ENCODE results near the gene MTSS2. TPM values are rescaled to one million over a fixed set of nuclear protein-coding genes. Genes with fewer than 3 reads are reported as not detected.

The MTSS2 gene
- total RNA-seq, 1 experiment from 2014 or later, result 18.7 TPM

DNA sequence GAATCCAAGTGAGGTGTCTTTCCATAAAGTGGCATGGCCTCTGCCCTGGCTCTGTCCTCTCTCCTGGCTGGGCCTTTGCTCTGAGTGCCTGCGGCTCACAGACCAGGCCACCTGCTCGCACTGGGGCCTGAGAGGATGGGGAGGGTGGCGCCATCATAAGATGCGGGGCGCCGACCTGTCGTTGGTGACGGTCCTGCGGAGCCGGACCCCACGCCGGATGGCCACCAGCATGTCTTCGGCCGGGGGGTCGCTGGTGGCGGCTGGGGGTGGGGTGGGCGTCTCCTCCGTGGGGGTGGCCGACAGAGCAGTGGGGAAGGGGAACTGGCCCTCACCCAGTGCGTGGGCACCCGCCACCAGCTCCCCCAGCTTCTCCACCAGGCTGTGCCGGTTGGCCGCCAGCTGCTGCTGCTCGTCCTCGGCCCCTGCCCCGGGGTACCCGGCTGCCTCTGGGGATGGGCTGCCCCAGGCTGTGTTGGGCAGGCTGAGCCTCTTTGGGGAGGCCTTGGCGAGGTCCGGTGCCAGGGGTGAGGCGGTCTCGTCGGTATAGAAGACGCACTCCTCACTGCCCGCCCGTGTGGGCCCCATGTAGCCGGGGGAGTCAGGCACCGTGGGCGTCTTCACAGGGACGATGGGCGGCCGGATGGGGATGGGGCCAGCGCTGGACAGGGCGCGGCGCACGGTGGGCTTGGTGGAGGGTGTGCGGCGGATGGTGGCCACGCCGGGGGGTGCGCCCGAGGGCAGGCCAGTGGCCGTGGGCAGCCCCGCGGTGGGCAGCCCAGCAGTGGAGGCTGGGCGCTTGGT lies 22.1 kb downstream of the MTSS2 start:
- no peak for DNase-seq
- Histone ChIP-seq H3K27ac (ENCODE audit: low read length) (no peak overlapping the region), H3K27me3 (ENCODE audit: low read length) (no peaks in the 10 kb centered on the region), H3F3A (ENCODE audit: low read length, unreplicated experiment) (no peaks in the 10 kb centered on the region), H3K9me3 (ENCODE audit: low read length) (no peaks in the 10 kb centered on the region), H3K4me3 (ENCODE audit: low read length) (no peak overlapping the region), H3K9me2 (replicated peaks; ENCODE audit: low read length) (no peaks in the 10 kb centered on the region), H3K4me2 (ENCODE audit: low read length) (no peak overlapping the region), H2AFZ (ENCODE audit: low read length) (no peak overlapping the region), H4K20me1 (ENCODE audit: low read length) (no peaks in the 10 kb centered on the region), H3K4me1 (ENCODE audit: insufficient read depth, low read length) (no peaks in the 10 kb centered on the region), H3K36me3 (ENCODE audit: low read depth, low read length) (peaks cover 3% of the 10 kb centered on the region; the same call in 1 of the 2 replicates), H3K9ac (ENCODE audit: low read length) (no peak overlapping the region), H3K79me2 (ENCODE audit: low read length) (no peaks in the 10 kb centered on the region)
- TF ChIP-seq EZH2 (IDR thresholded peaks at IDR 0.05; ENCODE audit: low read length, unreplicated experiment), result no peak
- TF ChIP-seq EZH2phosphoT487 (IDR thresholded peaks at IDR 0.05; ENCODE audit: borderline replicate concordance, low read length), result no peak
- TF ChIP-seq CTCF (conservative IDR thresholded peaks at IDR 0.05; ENCODE audit: low read depth, low read length), result no peak
- intact Hi-C loops (cut with micrococcal nuclease), result no loop called here
- ATAC-seq, result no peak
- CTCF ChIA-PET, result no interaction called here
- POLR2A ChIA-PET (ENCODE audit: unreplicated experiment), result no interaction called here
- BruUV-seq (replicated peaks), result no TSS peak

DNA sequence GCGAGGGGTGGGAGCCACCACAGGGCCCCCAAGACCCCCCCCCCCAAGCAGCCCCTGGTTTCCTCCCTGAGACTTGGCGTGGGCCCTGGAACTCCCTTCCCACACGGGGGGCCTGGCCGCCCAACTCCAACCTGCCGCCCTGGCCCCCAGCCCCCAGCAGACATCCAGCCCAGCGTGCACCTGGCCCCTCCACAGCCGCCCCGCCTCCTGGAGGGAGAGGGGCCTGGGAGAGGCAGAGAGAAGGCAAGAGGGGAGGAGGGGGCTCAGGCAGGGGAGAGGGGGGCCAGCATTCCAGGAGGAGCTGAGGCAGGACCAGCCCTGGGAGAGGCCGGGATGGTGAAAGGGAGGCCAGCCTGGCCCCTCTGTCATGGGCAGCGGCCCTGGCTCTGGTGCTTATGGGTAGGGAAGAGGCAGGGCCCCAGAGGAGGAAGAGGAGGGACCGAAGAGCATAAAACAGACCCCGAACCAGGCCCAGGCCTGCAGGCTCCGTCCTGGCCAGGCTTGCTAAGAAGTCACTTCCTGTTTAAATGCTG lies 22.8 kb downstream of the MTSS2 start:
- no TSS peak for BruUV-seq (replicated peaks)
- H3K79me2 ChIP-seq (ENCODE audit: low read length), result no peaks in the 10 kb centered on the region
- ChIA-PET POLR2A (ENCODE audit: unreplicated experiment) (no interaction called here), CTCF (no interaction called here)
- H4K20me1 ChIP-seq (ENCODE audit: low read length), result no peaks in the 10 kb centered on the region
- H3K36me3 ChIP-seq (ENCODE audit: low read depth, low read length), result 0 out of 2 replicates have a peak, but pooled peaks cover 3% of the 10 kb centered on the region
- no peaks in the 10 kb centered on the region for H3K27me3 ChIP-seq (ENCODE audit: low read length)
- no peaks in the 10 kb centered on the region for H3F3A ChIP-seq (ENCODE audit: low read length, unreplicated experiment)
- no peak for ATAC-seq
- no peak overlapping the region for H3K27ac ChIP-seq (ENCODE audit: low read length)
- no peaks in the 10 kb centered on the region for H3K9me3 ChIP-seq (ENCODE audit: low read length)
- H3K9me2 ChIP-seq (replicated peaks; ENCODE audit: low read length), result no peaks in the 10 kb centered on the region
- no peak overlapping the region for H3K4me2 ChIP-seq (ENCODE audit: low read length)
- no peak for DNase-seq
- intact Hi-C loops (cut with micrococcal nuclease), result no loop called here
- no peak overlapping the region for H3K9ac ChIP-seq (ENCODE audit: low read length)
- no peak overlapping the region for H2AFZ ChIP-seq (ENCODE audit: low read length)
- TF ChIP-seq EZH2 (IDR thresholded peaks at IDR 0.05; ENCODE audit: low read length, unreplicated experiment), result no peak
- no peak for TF ChIP-seq CTCF (conservative IDR thresholded peaks at IDR 0.05; ENCODE audit: low read depth, low read length)
- TF ChIP-seq EZH2phosphoT487 (IDR thresholded peaks at IDR 0.05; ENCODE audit: borderline replicate concordance, low read length), result no peak
- H3K4me1 ChIP-seq (ENCODE audit: insufficient read depth, low read length), result no peaks in the 10 kb centered on the region
- no peak overlapping the region for H3K4me3 ChIP-seq (ENCODE audit: low read length)
